K562 (cell line): ENCODE results near the gene IMMP2L. TPM values are rescaled to one million over a fixed set of nuclear protein-coding genes. Genes with fewer than 3 reads are reported as not detected.
"Not testable (repeated sequence)": the region's sequence is repeated elsewhere in the genome, so short reads cannot be mapped to it uniquely, and the experiment has no call there.

Source experiments
- ATAC-seq: fragments of 200-7000 bp; cut with Tn5 transposase; 3 replicates; pipeline ENCODE4 v1.9.1; 2020; ENCODE audit warnings: moderate library complexity
- BruUV-seq: library from RNA; stranded (reverse); fragments of 400-500 nt; replicated peaks from 2 replicates; lab custom pipeline; 2021; lab: Mats Ljungman, UMichigan
- CTCF ChIA-PET: fragments of 300-600 bp; formaldehyde crosslinking; extraction: SDS; loops from one replicate; lab custom pipeline; 2021; ENCODE audit warnings: low intra/inter-chr PET ratio; lab: Yijun Ruan, JAX
- POLR2A ChIA-PET: fragments of 300-600, 350-650 bp; sonication (Branson Sonifier 250); formaldehyde crosslinking; extraction: SDS; loops from one replicate; lab custom pipeline; 2021; ENCODE audit warnings: antibody characterized with exemption, inconsistent platforms; lab: Yijun Ruan, JAX
- DNase-seq, 4 experiments: peaks; one replicate each; pipeline versions ENCODE4 v3.0.0 to v3.0.0-alpha.2; 2011 to 2018; ENCODE audit warnings: low spot score in 3 of 4, mixed read lengths in 3 of 4; ENCODE audit errors: extremely low read depth in 1 of 4
- FAIRE-seq: peaks from 2 replicates; lab custom pipeline; 2011; peaks lifted over from hg19 to GRCh38; lab: Jason Lieb, UNC
- H2AFZ ChIP-seq: 2 replicates; pipeline ENCODE4 v1.6.0; 2011; ENCODE audit warnings: low read depth, low read length, control low read depth, inconsistent platforms
- H3K27ac ChIP-seq: fragments of 200-600 bp; 3 replicates; pipeline ENCODE4 v1.8.0; 2011; ENCODE audit warnings: low read depth, mild to moderate bottlenecking, control low read depth, inconsistent platforms, low read length, moderate library complexity, mixed read lengths; ENCODE audit errors: extremely low read depth
- H3K27me3 ChIP-seq, 2 experiments: fragments of 300-600 bp in 1 of 2; 2 replicates in 1 of 2; 3 replicates in 1 of 2; pipeline versions ENCODE4 v1.6.0 to v1.8.0; 2011; ENCODE audit warnings: inconsistent platforms in 2 of 2, low read length in 2 of 2, mild to moderate bottlenecking in 1 of 2, mixed read lengths in 1 of 2, moderate library complexity in 1 of 2; ENCODE audit not compliant: control insufficient read depth in 2 of 2, insufficient read depth in 2 of 2
- H3K36me3 ChIP-seq: fragments of 300-600 bp; 3 replicates; pipeline ENCODE4 v1.8.0; 2011; ENCODE audit warnings: mild to moderate bottlenecking, low read length, inconsistent platforms; ENCODE audit not compliant: control insufficient read depth, insufficient read depth
- H3K4me1 ChIP-seq, 2 experiments: fragments of 200-600 bp in 1 of 2; replicated peaks in 1 of 2; 2 replicates in 1 of 2; 3 replicates in 1 of 2; pipeline versions ENCODE4 v1.5.1 to v1.8.0; 2011; ENCODE audit warnings: inconsistent platforms in 2 of 2, low read length in 2 of 2, mild to moderate bottlenecking in 1 of 2, mixed read lengths in 1 of 2, moderate library complexity in 1 of 2; ENCODE audit not compliant: control insufficient read depth in 2 of 2, insufficient read depth in 2 of 2
- H3K4me2 ChIP-seq: 2 replicates; pipeline ENCODE4 v1.6.1; 2011; ENCODE audit warnings: low read length, control low read depth, inconsistent platforms, mixed read lengths; ENCODE audit not compliant: insufficient read depth
- H3K4me3 ChIP-seq: fragments of 200-600 bp; sonication (generic), shearing (Covaris generic); 2 replicates; pipeline ENCODE4 v1.5.1; 2016; ENCODE audit warnings: control low read depth, inconsistent platforms
- H3K79me2 ChIP-seq: fragments of 200-600 bp; 3 replicates; pipeline ENCODE4 v1.8.0; 2011; ENCODE audit warnings: low read length, inconsistent platforms; ENCODE audit not compliant: control insufficient read depth, insufficient read depth
- H3K9ac ChIP-seq, 2 experiments: 2 replicates each; pipeline versions ENCODE4 v1.6.0 to v1.6.1; 2011; ENCODE audit warnings: low read depth in 2 of 2, low read length in 2 of 2, control low read depth in 1 of 2, inconsistent platforms in 1 of 2, mild to moderate bottlenecking in 1 of 2, mixed read lengths in 1 of 2; ENCODE audit not compliant: insufficient read depth in 1 of 2
- H3K9me1 ChIP-seq: one replicate; pipeline ENCODE4 v1.6.0; 2011; ENCODE audit warnings: inconsistent platforms, mild to moderate bottlenecking, low read length, moderate library complexity; ENCODE audit not compliant: control insufficient read depth, insufficient read depth
- H3K9me3 ChIP-seq: replicated peaks from 2 replicates; pipeline ENCODE4 v1.5.1; 2011; ENCODE audit warnings: low read depth, low read length, inconsistent platforms; ENCODE audit not compliant: control insufficient read depth, insufficient read depth
- H4K20me1 ChIP-seq: replicated peaks from 2 replicates; pipeline ENCODE4 v1.6.1; 2011; ENCODE audit warnings: low read length, inconsistent platforms, mixed read lengths; ENCODE audit not compliant: control insufficient read depth, insufficient read depth
- BCOR ChIP-seq: fragments of 450-650 bp; IDR thresholded peaks from 2 replicates; pipeline ENCODE4 v1.6.1; 2016
- KDM1A ChIP-seq, 2 experiments: fragments of 450-650 bp; IDR thresholded peaks; 2 replicates each; pipeline ENCODE4 v1.6.1; 2016; ENCODE audit warnings: mild to moderate bottlenecking in 2 of 2
- NFIC ChIP-seq: fragments of 450-650 bp; IDR thresholded peaks from 2 replicates; pipeline ENCODE4 v1.6.1; 2017; ENCODE audit warnings: mild to moderate bottlenecking, inconsistent platforms
- WGBS: fragments of 100-300 bp; shearing (Covaris generic); methylation state at CpG from one replicate; pipeline ENCODE4 v1.1.6; 2016; ENCODE audit warnings: low coverage, mixed read lengths; ENCODE audit not compliant: insufficient coverage; ENCODE audit errors: missing lambda C conversion rate; 5-methylcytosine and 5-hydroxymethylcytosine counted together
- in situ Hi-C: fragments of 300-500 bp; cut with MboI; formaldehyde crosslinking; loops from 4 replicates; pipeline ENCODE4 v1.15.0; 2018; ENCODE audit warnings: inconsistent platforms, mixed read lengths
- intact Hi-C: fragments of 100-400 bp; cut with micrococcal nuclease; formaldehyde crosslinking; loops from 2 replicates; pipeline ENCODE4 v1.14.2; 2022
- polyA plus RNA-seq, 8 experiments: library from polyadenylated mRNA; depleted of rRNA in 4 of 8; stranded (reverse) in 5 of 8; unstranded in 3 of 8; fragments of >200 nt; fragmentation: Nextera tagmentation in 2 of 8; fragmentation: Illumina TruSeq in 1 of 8; extraction: Ambion mirVana in 2 of 8; extraction: Trizol in 1 of 8; gene quantifications; 2 replicates each; pipeline versions ENCODE4 v1.2.1 to v1.2.3, GENCODE V29; 2011 to 2014; ENCODE audit warnings: inconsistent platforms in 1 of 8, missing spikeins in 1 of 8
- total RNA-seq, 7 experiments: library from RNA; depleted of rRNA in 6 of 7; stranded (reverse); fragments of >200 nt in 6 of 7; fragmentation: Illumina TruSeq in 2 of 7; extraction: Trizol in 2 of 7; gene quantifications; 2 replicates each; pipeline versions ENCODE4 v1.2.1 to v1.2.3, GENCODE V29; 2011 to 2021; ENCODE audit warnings: low replicate concordance in 1 of 7
- TF ChIP-seq, protein P1 (sequence below): fragments of 450-650 bp; IDR thresholded peaks from 2 replicates; pipeline ENCODE4 v1.6.1; 2016; ENCODE audit warnings: mild to moderate bottlenecking

Gene IMMP2L
- total and polyA plus RNA-seq, 9 of the 15 experiments (the other 6 are each of a cell fraction or from before 2014, with no cell fraction given): 29.7 to 116 (median 53.0) TPM

DNA sequence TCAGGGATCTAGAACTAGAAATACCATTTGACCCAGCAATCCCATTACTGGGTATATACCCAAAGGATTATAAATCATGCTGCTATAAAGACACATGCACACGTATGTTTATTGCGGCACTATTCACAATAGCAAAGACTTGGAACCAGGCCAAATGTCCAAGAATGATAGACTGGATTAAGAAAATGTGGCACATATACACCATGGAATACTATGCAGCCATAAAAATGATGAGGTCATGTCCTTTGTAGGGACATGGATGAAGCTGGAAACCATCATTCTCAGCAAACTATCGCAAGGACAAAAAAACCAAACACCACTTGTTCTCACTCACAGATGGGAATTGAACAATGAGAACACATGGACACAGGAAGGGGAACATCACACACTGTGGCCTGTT is 96.5 kb downstream of the IMMP2L start:
- in situ Hi-C loops, CTCF ChIA-PET, DNase-seq, ATAC-seq, H3K27ac ChIP-seq, H3K79me2 ChIP-seq, FAIRE-seq, H3K9ac ChIP-seq, H3K4me2 ChIP-seq, H3K9me3 ChIP-seq, H3K9me1 ChIP-seq, H3K27me3 ChIP-seq, H3K4me3 ChIP-seq, H4K20me1 ChIP-seq, intact Hi-C loops, H2AFZ ChIP-seq, POLR2A ChIA-PET, H3K36me3 ChIP-seq, BruUV-seq, H3K4me1 ChIP-seq: not testable (repeated sequence)
- WGBS: 83% methylated on average over 3 of the region's 3 CpGs
- peak; percentile 72; the same call in 1 of the 2 replicates for TF ChIP-seq BCOR
- TF ChIP-seq, protein P1, sequence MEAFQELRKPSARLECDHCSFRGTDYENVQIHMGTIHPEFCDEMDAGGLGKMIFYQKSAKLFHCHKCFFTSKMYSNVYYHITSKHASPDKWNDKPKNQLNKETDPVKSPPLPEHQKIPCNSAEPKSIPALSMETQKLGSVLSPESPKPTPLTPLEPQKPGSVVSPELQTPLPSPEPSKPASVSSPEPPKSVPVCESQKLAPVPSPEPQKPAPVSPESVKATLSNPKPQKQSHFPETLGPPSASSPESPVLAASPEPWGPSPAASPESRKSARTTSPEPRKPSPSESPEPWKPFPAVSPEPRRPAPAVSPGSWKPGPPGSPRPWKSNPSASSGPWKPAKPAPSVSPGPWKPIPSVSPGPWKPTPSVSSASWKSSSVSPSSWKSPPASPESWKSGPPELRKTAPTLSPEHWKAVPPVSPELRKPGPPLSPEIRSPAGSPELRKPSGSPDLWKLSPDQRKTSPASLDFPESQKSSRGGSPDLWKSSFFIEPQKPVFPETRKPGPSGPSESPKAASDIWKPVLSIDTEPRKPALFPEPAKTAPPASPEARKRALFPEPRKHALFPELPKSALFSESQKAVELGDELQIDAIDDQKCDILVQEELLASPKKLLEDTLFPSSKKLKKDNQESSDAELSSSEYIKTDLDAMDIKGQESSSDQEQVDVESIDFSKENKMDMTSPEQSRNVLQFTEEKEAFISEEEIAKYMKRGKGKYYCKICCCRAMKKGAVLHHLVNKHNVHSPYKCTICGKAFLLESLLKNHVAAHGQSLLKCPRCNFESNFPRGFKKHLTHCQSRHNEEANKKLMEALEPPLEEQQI: 0 out of 2 replicates have a peak, but pooled peaks have one; percentile 48
- TF ChIP-seq NFIC: peak; percentile 77
- peak in 1 of 2 experiments; percentile 43; a peak in 1 of 4 replicates for TF ChIP-seq KDM1A (IDR thresholded peaks at IDR 0.05)
